ENCODE results near the gene GPC1.

Gene GPC1

GRCh38 chr2:240441326-240441992 is 6.0 kb downstream of the GPC1 start:
- peaks cover 18% of the 10 kb centered on the region for H3K27me3 ChIP-seq (ENCODE audit: insufficient read depth, low read length)
- WGBS, result 95% methylated on average over 24 of the region's 27 CpGs
- no peaks in the 10 kb centered on the region for H3K4me1 ChIP-seq (ENCODE audit: insufficient read depth, low read length)
- no peak overlapping the region for H3K4me3 ChIP-seq (ENCODE audit: low read length)
- H3K36me3 ChIP-seq (ENCODE audit: insufficient read depth, low read length), result no peaks in the 10 kb centered on the region
- H3K9me3 ChIP-seq (ENCODE audit: insufficient read depth, low read depth, low read length), result no peaks in the 10 kb centered on the region
- H3K9ac ChIP-seq (ENCODE audit: low read depth, low read length), result no peak overlapping the region
- H3K27ac ChIP-seq (ENCODE audit: low read depth, low read length), result no peak overlapping the region

GRCh38 chr2:240441993-240442411 is 6.5 kb downstream of the GPC1 start:
- WGBS, result 92% methylated on average over 17 of the region's 17 CpGs
- no peak overlapping the region for H3K9ac ChIP-seq (ENCODE audit: low read depth, low read length)
- H3K4me1 ChIP-seq (ENCODE audit: insufficient read depth, low read length), result no peaks in the 10 kb centered on the region
- H3K36me3 ChIP-seq (ENCODE audit: insufficient read depth, low read length), result no peaks in the 10 kb centered on the region
- peaks cover 12% of the 10 kb centered on the region for H3K27me3 ChIP-seq (ENCODE audit: insufficient read depth, low read length)
- no peaks in the 10 kb centered on the region for H3K9me3 ChIP-seq (ENCODE audit: insufficient read depth, low read depth, low read length)
- no peak overlapping the region for H3K27ac ChIP-seq (ENCODE audit: low read depth, low read length)
- H3K4me3 ChIP-seq (ENCODE audit: low read length), result no peak overlapping the region

GRCh38 chr2:240442891-240443715 is 7.6 kb downstream of the GPC1 start:
- H3K4me3 ChIP-seq (ENCODE audit: low read length), result no peak overlapping the region
- no peaks in the 10 kb centered on the region for H3K9me3 ChIP-seq (ENCODE audit: insufficient read depth, low read depth, low read length)
- H3K9ac ChIP-seq (ENCODE audit: low read depth, low read length), result no peak overlapping the region
- no peaks in the 10 kb centered on the region for H3K36me3 ChIP-seq (ENCODE audit: insufficient read depth, low read length)
- H3K27me3 ChIP-seq (ENCODE audit: insufficient read depth, low read length), result peaks cover 1% of the 10 kb centered on the region
- no peaks in the 10 kb centered on the region for H3K4me1 ChIP-seq (ENCODE audit: insufficient read depth, low read length)
- H3K27ac ChIP-seq (ENCODE audit: low read depth, low read length), result no peak overlapping the region
- WGBS, result 90% methylated on average over 24 of the region's 25 CpGs

DNA sequence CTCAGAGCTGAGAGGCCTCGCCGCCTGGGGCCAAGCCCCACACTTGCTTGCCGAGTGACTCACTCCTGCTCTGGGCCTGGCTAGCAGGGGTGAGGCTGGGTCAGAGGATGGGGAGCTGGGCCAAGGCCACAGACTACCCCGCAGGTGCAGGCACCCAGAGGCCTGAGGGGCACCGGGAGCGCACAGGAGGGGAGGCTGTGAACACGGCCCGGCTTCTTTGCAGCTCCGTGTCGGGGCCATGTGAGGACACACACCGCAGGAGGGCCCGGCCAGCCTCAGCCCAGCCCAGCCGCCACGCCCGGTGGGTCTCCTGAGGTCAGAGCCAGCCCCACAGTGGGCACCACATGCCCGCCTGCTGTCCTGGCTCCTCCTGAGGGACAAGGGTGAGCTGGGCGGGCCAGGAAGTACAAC is 8.4 kb downstream of the GPC1 start:
- Histone ChIP-seq H3K27me3 (ENCODE audit: insufficient read depth, low read length) (no peaks in the 10 kb centered on the region), H3K9me3 (ENCODE audit: insufficient read depth, low read depth, low read length) (no peaks in the 10 kb centered on the region), H3K27ac (ENCODE audit: low read depth, low read length) (no peak overlapping the region), H3K4me1 (ENCODE audit: insufficient read depth, low read length) (no peaks in the 10 kb centered on the region), H3K4me3 (ENCODE audit: low read length) (no peak overlapping the region), H3K9ac (ENCODE audit: low read depth, low read length) (no peak overlapping the region), H3K36me3 (ENCODE audit: insufficient read depth, low read length) (no peaks in the 10 kb centered on the region)
- 94% methylated on average over 17 of the region's 17 CpGs for WGBS

DNA sequence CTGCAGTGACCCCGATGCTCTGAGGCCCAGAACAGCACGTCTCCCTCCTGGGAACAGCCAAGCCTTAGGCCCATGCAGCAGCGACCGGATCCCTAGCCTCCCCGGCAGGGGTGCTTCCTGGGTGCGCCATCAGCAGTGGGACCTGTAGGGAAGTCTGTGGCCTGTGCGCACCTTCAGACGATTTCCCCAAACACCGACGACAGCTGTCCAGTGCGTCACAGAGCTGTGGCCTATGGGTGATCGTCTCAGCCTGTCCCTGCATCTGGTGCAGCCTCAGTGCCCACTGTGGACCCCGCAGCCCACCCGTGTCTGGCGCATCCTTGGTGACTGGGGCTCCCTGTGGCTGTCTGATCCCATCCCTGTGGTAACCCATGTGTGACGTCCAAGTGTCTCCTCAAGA is 9.0 kb downstream of the GPC1 start:
- H3K27me3 ChIP-seq (ENCODE audit: insufficient read depth, low read length), result no peaks in the 10 kb centered on the region
- WGBS, result 90% methylated on average over 16 of the region's 16 CpGs

GRCh38 chr2:240445961-240446663 is 10.6 kb downstream of the GPC1 start:
- Histone ChIP-seq H3K4me3 (ENCODE audit: low read length) (no peak overlapping the region), H3K27me3 (ENCODE audit: insufficient read depth, low read length) (no peaks in the 10 kb centered on the region; the same call in 1 of the 2 replicates), H3K9me3 (ENCODE audit: insufficient read depth, low read depth, low read length) (no peaks in the 10 kb centered on the region), H3K27ac (ENCODE audit: low read depth, low read length) (no peak overlapping the region), H3K36me3 (ENCODE audit: insufficient read depth, low read length) (no peaks in the 10 kb centered on the region), H3K4me1 (ENCODE audit: insufficient read depth, low read length) (peaks cover 7% of the 10 kb centered on the region; the same call in 1 of the 2 replicates), H3K9ac (ENCODE audit: low read depth, low read length) (no peak overlapping the region)
- 85% methylated on average over 24 of the region's 24 CpGs for WGBS

More for the DNA sequence above, 9.0 kb downstream of the GPC1 start:
- Histone ChIP-seq H3K9me3 (ENCODE audit: insufficient read depth, low read depth, low read length) (no peaks in the 10 kb centered on the region), H3K27ac (ENCODE audit: low read depth, low read length) (no peak overlapping the region), H3K4me3 (ENCODE audit: low read length) (no peak overlapping the region), H3K4me1 (ENCODE audit: insufficient read depth, low read length) (no peaks in the 10 kb centered on the region), H3K36me3 (ENCODE audit: insufficient read depth, low read length) (no peaks in the 10 kb centered on the region), H3K9ac (ENCODE audit: low read depth, low read length) (no peak overlapping the region)

GRCh38 chr2:240446664-240447175 is 11.3 kb downstream of the GPC1 start:
- peaks cover 2% of the 10 kb centered on the region; the same call in 1 of the 2 replicates for H3K27me3 ChIP-seq (ENCODE audit: insufficient read depth, low read length)
- no peak overlapping the region for H3K27ac ChIP-seq (ENCODE audit: low read depth, low read length)
- peaks cover 8% of the 10 kb centered on the region; the same call in 1 of the 2 replicates for H3K4me1 ChIP-seq (ENCODE audit: insufficient read depth, low read length)
- H3K9me3 ChIP-seq (ENCODE audit: insufficient read depth, low read depth, low read length), result no peaks in the 10 kb centered on the region
- no peak overlapping the region for H3K4me3 ChIP-seq (ENCODE audit: low read length)
- WGBS, result 93% methylated on average over 12 of the region's 12 CpGs
- H3K36me3 ChIP-seq (ENCODE audit: insufficient read depth, low read length), result no peaks in the 10 kb centered on the region
- H3K9ac ChIP-seq (ENCODE audit: low read depth, low read length), result no peak overlapping the region

- Histone ChIP-seq H3K27me3 (ENCODE audit: insufficient read depth, low read length) (peaks cover 8% of the 10 kb centered on the region), H3K9me3 (ENCODE audit: insufficient read depth, low read depth, low read length) (no peaks in the 10 kb centered on the region), H3K4me1 (ENCODE audit: insufficient read depth, low read length) (peaks cover 13% of the 10 kb centered on the region; the same call in 1 of the 2 replicates), H3K9ac (ENCODE audit: low read depth, low read length) (no peak overlapping the region), H3K27ac (ENCODE audit: low read depth, low read length) (no peak overlapping the region), H3K36me3 (ENCODE audit: insufficient read depth, low read length) (no peaks in the 10 kb centered on the region), H3K4me3 (ENCODE audit: low read length) (no peak overlapping the region)
- WGBS, result 88% methylated on average over 22 of the region's 22 CpGs
Measured at GRCh38 chr2:240447331-240447730, 11.9 kb downstream of the GPC1 start.

DNA sequence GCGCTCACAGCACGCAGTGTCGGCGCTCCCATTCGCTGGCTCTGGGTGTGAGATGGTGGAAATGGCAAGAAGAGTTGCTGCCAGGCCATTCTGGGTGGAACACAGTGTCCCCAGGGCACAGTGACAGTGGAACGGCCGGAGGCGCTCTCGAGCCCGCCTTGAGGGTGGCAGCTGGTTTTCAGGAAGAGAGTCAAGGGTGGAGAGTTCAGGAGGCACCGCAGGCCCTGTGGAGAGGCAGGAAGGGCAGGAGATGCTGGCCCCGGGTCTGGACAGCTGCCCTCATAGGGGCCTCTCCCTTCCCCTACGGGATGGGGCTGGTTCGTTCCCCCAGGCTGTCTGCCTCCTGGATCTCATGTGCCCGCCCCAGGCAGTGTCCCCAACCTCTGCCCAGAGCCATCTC is 12.5 kb downstream of the GPC1 start:
- H3K9me3 ChIP-seq (ENCODE audit: insufficient read depth, low read depth, low read length), result no peaks in the 10 kb centered on the region
- H3K27me3 ChIP-seq (ENCODE audit: insufficient read depth, low read length), result peaks cover 10% of the 10 kb centered on the region
- H3K27ac ChIP-seq (ENCODE audit: low read depth, low read length), result no peak overlapping the region
- H3K4me1 ChIP-seq (ENCODE audit: insufficient read depth, low read length), result peaks cover 13% of the 10 kb centered on the region; the same call in 1 of the 2 replicates
- H3K9ac ChIP-seq (ENCODE audit: low read depth, low read length), result no peak overlapping the region
- 93% methylated on average over 15 of the region's 15 CpGs for WGBS
- no peaks in the 10 kb centered on the region for H3K36me3 ChIP-seq (ENCODE audit: insufficient read depth, low read length)
- no peak overlapping the region for H3K4me3 ChIP-seq (ENCODE audit: low read length)

GRCh38 chr2:240448387-240449274 is 13.2 kb downstream of the GPC1 start:
- 91% methylated on average over 23 of the region's 23 CpGs for WGBS
- Histone ChIP-seq H3K27ac (ENCODE audit: low read depth, low read length) (no peak overlapping the region), H3K27me3 (ENCODE audit: insufficient read depth, low read length) (peaks cover 13% of the 10 kb centered on the region), H3K9ac (ENCODE audit: low read depth, low read length) (no peak overlapping the region), H3K4me1 (ENCODE audit: insufficient read depth, low read length) (peaks cover 13% of the 10 kb centered on the region; the same call in 1 of the 2 replicates), H3K4me3 (ENCODE audit: low read length) (no peak overlapping the region), H3K9me3 (ENCODE audit: insufficient read depth, low read depth, low read length) (no peaks in the 10 kb centered on the region), H3K36me3 (ENCODE audit: insufficient read depth, low read length) (no peaks in the 10 kb centered on the region)
